Gastroesophageal sphincter (tissue), 4 donors: ENCODE data around the gene HLA-DMA. TPM values are rescaled to one million over a fixed set of nuclear protein-coding genes. Genes with fewer than 3 reads are reported as not detected.

Source experiments
- ATAC-seq: fragments of 150-250 bp; one replicate; pipeline ENCODE4 v1.9.1; 2016; ENCODE audit warnings: mild to moderate bottlenecking, moderate library complexity
- H3K27ac ChIP-seq, 4 donors: fragments of 200-600 bp; sonication (generic) in 3 of 4; 1 replicate in 3 of 4; 2 replicates in 1 of 4; pipeline ENCODE4 v1.5.1; 2016 to 2019
- H3K27me3 ChIP-seq: fragments of 200-600 bp; sonication (generic); one replicate; pipeline ENCODE4 v1.5.1; 2019
- H3K36me3 ChIP-seq, 2 donors: fragments of 200-600 bp; sonication (generic); one replicate each; pipeline ENCODE4 v1.5.1; 2019; ENCODE audit warnings: control low read depth in 1 of 2
- H3K4me1 ChIP-seq, 3 donors: fragments of 200-600 bp; sonication (generic); 1 replicate in 2 of 3; 2 replicates in 1 of 3; pipeline ENCODE4 v1.5.1; 2016 to 2019; ENCODE audit warnings: control low read depth in 2 of 3
- H3K4me3 ChIP-seq, 2 donors: fragments of 200-600 bp; sonication (generic); one replicate each; pipeline ENCODE4 v1.5.1; 2019; ENCODE audit warnings: mild to moderate bottlenecking in 1 of 2, moderate library complexity in 1 of 2
- H3K9me3 ChIP-seq, 3 donors: fragments of 200-600 bp; sonication (generic); one replicate each; pipeline ENCODE4 v1.5.1; 2017 to 2019; ENCODE audit warnings: control low read depth in 2 of 3
- CTCF ChIP-seq, 4 experiments: fragments of 200-600 bp in 2 of 4; fragments of 450-650 bp in 2 of 4; sonication (generic) in 1 of 4; IDR thresholded peaks; one replicate each; pipeline ENCODE4 v1.5.1; 2017 to 2019; ENCODE audit warnings: antibody characterized with exemption in 4 of 4, mild to moderate bottlenecking in 2 of 4, moderate library complexity in 2 of 4
- EP300 ChIP-seq: sonication (generic); formaldehyde crosslinking; IDR thresholded peaks from one replicate; pipeline ENCODE4 v1.6.1; 2017; ENCODE audit warnings: antibody characterized with exemption, mild to moderate bottlenecking
- POLR2A ChIP-seq, 2 donors: fragments of 450-650 bp; IDR thresholded peaks; one replicate each; pipeline ENCODE4 v1.6.1; 2017; ENCODE audit warnings: antibody characterized with exemption in 2 of 2, mild to moderate bottlenecking in 2 of 2, moderate library complexity in 1 of 2
- POLR2AphosphoS5 ChIP-seq: sonication (generic); formaldehyde crosslinking; IDR thresholded peaks from one replicate; pipeline ENCODE4 v1.6.1; 2017; ENCODE audit warnings: antibody characterized with exemption
- WGBS, 2 donors: methylation state at CpG; one replicate each; pipeline ENCODE4 v1.1.5; 2018; ENCODE audit warnings: low coverage in 1 of 2; 5-methylcytosine and 5-hydroxymethylcytosine counted together
- total RNA-seq, 4 donors: library from RNA; depleted of rRNA; stranded (reverse); fragments of >200 nt; gene quantifications; one replicate each; pipeline ENCODE4 v1.1.0, GENCODE V29; 2016

Gene HLA-DMA
- total RNA-seq, 4 donors from 2014 or later, result 5.8 to 43.8 (median 15.8) TPM

DNA sequence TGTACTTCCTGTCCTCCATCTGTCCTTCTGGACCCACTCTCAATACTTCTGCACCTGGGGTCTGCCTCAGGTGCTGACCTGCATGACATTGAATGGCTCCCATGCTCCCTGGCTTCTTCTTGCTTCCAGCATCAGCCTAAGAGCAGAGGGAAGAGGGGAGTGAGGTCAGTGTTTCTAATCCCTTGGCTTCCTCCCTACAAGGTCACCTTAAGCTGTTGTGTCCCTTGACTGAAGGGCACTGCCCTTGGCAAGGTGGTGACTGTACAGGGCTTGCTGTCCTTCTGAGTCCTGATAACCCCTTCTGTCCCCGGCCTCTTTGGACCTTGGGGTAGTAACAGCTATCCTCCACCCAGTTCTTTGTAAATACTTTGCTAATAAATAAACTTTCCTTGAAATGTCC lies 21.7 kb downstream of the HLA-DMA start:
- H3K4me3 ChIP-seq, result no peak overlapping the region
- no peak for ATAC-seq
- TF ChIP-seq CTCF (IDR thresholded peaks at IDR 0.05) (no peak), POLR2AphosphoS5 (no peak), EP300 (no peak), POLR2A (IDR thresholded peaks at IDR 0.05) (no peak)
- no peaks in the 10 kb centered on the region for H3K9me3 ChIP-seq
- WGBS, 2 donors, result 0% methylated on average over 1 of the region's 1 CpG
- H3K27me3 ChIP-seq, result no peaks in the 10 kb centered on the region
- H3K36me3 ChIP-seq, result no peaks in the 10 kb centered on the region
- no peaks in the 10 kb centered on the region for H3K4me1 ChIP-seq
- no peak overlapping the region for H3K27ac ChIP-seq

DNA sequence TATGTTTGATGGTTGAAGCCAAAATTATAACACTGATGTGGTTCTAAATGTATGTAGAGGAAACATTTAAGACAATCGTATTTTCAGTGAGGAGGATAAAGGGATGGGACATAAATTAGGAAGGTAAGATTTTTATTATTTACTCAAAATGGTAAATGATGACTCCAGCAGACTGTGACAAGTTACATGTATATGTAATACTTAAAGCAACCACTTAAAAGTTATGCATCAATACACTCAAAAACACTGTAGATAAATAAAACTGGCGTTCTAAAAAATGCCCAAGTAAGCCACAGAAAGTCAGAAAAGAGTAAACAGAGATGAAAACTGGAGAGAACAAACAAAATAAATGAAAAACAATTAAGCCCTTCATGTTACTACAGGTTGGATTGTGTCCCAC lies 30.8 kb downstream of the HLA-DMA start:
- no peaks in the 10 kb centered on the region for H3K4me1 ChIP-seq
- no peaks in the 10 kb centered on the region for H3K9me3 ChIP-seq
- no peak overlapping the region for H3K4me3 ChIP-seq
- 74 to 75% methylated on average over 2 of the region's 2 CpGs for WGBS, 2 donors
- H3K27me3 ChIP-seq, result peaks cover 32% of the 10 kb centered on the region
- no peak for TF ChIP-seq POLR2AphosphoS5
- TF ChIP-seq POLR2A (IDR thresholded peaks at IDR 0.05), result no peak
- TF ChIP-seq CTCF (IDR thresholded peaks at IDR 0.05), result no peak
- TF ChIP-seq EP300, result no peak
- H3K36me3 ChIP-seq, result no peaks in the 10 kb centered on the region
- H3K27ac ChIP-seq, result no peak overlapping the region
- no peak for ATAC-seq

DNA sequence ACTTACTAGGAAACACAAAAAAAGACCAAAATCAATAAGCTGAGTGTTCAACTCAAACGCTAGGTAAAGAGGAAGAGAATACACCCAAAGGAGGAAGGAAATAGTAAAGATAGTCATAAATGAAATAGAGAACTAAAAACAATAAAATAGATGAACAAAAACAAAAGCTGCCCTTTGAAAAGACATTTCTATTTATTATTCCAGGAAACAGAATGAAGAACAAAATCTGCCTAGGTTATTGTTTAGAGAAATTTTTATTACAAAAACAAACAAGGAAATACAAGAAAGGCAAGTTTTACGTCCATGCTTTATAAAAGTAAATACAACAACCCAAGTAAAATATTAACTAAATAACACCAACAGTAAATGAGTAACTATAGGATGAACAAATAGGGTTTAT lies 32.2 kb downstream of the HLA-DMA start:
- H3K36me3 ChIP-seq, result no peaks in the 10 kb centered on the region
- no peak for ATAC-seq
- H3K9me3 ChIP-seq, result no peaks in the 10 kb centered on the region
- TF ChIP-seq POLR2A (IDR thresholded peaks at IDR 0.05) (no peak), CTCF (IDR thresholded peaks at IDR 0.05) (no peak), POLR2AphosphoS5 (no peak), EP300 (no peak)
- H3K4me3 ChIP-seq, result no peak overlapping the region
- H3K4me1 ChIP-seq, result no peaks in the 10 kb centered on the region
- WGBS, 2 donors, result 50 to 66% methylated on average over 2 of the region's 2 CpGs
- H3K27ac ChIP-seq, result no peak overlapping the region
- H3K27me3 ChIP-seq, result peaks cover 34% of the 10 kb centered on the region

DNA sequence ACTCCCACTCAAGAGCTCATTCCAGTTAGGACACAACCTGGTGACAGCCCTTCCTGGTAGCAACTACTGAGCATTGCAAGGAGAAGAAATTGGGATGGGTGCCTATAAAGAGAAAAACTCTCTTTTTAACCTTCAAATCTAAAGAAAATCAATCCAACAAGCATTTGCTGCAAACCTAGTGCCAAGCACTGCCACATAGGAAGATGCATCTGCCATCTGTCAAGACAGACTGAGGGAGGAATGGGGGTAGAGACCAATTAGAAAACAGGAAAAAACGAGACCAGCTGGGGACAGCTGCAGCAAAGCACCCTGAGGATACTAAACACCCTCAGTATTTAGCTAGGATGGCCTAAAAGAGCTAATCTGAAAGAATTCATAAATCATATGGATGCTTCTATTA lies 39.9 kb downstream of the HLA-DMA start:
- Histone ChIP-seq H3K27ac (no peak overlapping the region), H3K27me3 (peaks cover 42% of the 10 kb centered on the region), H3K4me3 (no peak overlapping the region), H3K9me3 (no peaks in the 10 kb centered on the region), H3K36me3 (no peaks in the 10 kb centered on the region), H3K4me1 (no peaks in the 10 kb centered on the region)
- TF ChIP-seq POLR2A (IDR thresholded peaks at IDR 0.05) (no peak), CTCF (IDR thresholded peaks at IDR 0.05) (no peak)
- no peak for ATAC-seq
- 22 to 38% methylated on average over 1 of the region's 1 CpG for WGBS, 2 donors

GRCh38 chr6:32908897-32909296 lies 44.0 kb downstream of the HLA-DMA start:
- H3K9me3 ChIP-seq, result no peaks in the 10 kb centered on the region
- no peak overlapping the region for H3K4me3 ChIP-seq
- 77 to 81% methylated on average over 2 of the region's 2 CpGs for WGBS, 2 donors
- peaks cover 26% of the 10 kb centered on the region for H3K27me3 ChIP-seq
- no peak overlapping the region for H3K27ac ChIP-seq
- H3K4me1 ChIP-seq, result no peaks in the 10 kb centered on the region
- no peak for TF ChIP-seq POLR2A (IDR thresholded peaks at IDR 0.05)
- H3K36me3 ChIP-seq, result no peaks in the 10 kb centered on the region
- ATAC-seq, result no peak

DNA sequence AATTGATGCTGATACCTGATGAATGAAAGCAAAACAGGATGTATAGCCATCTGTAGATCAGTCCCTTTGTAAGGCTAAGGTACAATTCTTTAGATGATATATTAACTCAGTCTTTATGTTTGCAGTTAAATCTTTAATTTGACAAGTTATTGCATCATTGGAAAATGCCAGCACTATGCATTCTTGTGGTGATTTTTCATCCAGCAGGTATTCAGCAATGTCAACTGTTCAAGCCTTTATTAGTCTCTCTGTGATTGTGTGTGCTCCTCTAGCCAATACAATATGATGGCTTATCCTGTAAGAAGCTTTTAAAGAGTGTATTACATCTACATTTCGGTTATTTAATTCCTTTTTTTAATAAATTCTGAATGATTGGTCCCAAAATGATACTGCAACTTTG lies 46.4 kb downstream of the HLA-DMA start:
- peaks cover 0 to under 1% of the 10 kb centered on the region in 2 donors for H3K36me3 ChIP-seq
- no peak for ATAC-seq
- H3K9me3 ChIP-seq, result no peaks in the 10 kb centered on the region
- H3K27ac ChIP-seq, result no peak overlapping the region
- H3K4me3 ChIP-seq, result no peak overlapping the region
- peaks cover 9% of the 10 kb centered on the region for H3K27me3 ChIP-seq
- H3K4me1 ChIP-seq, result no peaks in the 10 kb centered on the region
- 72 to 78% methylated on average over 1 of the region's 1 CpG for WGBS, 2 donors
- TF ChIP-seq CTCF (IDR thresholded peaks at IDR 0.05), result no peak
- TF ChIP-seq EP300, result no peak
- no peak for TF ChIP-seq POLR2A (IDR thresholded peaks at IDR 0.05)
- TF ChIP-seq POLR2AphosphoS5, result no peak
